Transverse colon (tissue), 4 donors: ENCODE measurements around the gene ELOB.

Experiments
- EP300 ChIP-seq: sonication (generic); formaldehyde crosslinking; IDR thresholded peaks from one replicate; pipeline ENCODE4 v1.6.1; 2017; ENCODE audit warnings: antibody characterized with exemption, low read depth
- POLR2A ChIP-seq: fragments of 450-650 bp; IDR thresholded peaks from one replicate; pipeline ENCODE4 v1.6.1; 2016; ENCODE audit warnings: antibody characterized with exemption, mild to moderate bottlenecking, moderate library complexity
- POLR2AphosphoS5 ChIP-seq, 3 donors: sonication (generic); formaldehyde crosslinking; IDR thresholded peaks; one replicate each; pipeline ENCODE4 v1.6.1; 2016; ENCODE audit warnings: antibody characterized with exemption in 3 of 3
- TF ChIP-seq, protein P1 (sequence below), 5 experiments: fragments of 200-600 bp in 3 of 5; fragments of 450-650 bp in 2 of 5; sonication (generic) in 3 of 5; IDR thresholded peaks; 1 replicate in 2 of 5; 2 replicates in 3 of 5; pipeline ENCODE4 v1.5.1; 2016 to 2017; ENCODE audit warnings: antibody characterized with exemption in 5 of 5, inconsistent platforms in 3 of 5, mild to moderate bottlenecking in 2 of 5, moderate library complexity in 1 of 5

GRCh38 chr16:2726923-2727322 lies 50.2 kb downstream of the ELOB start:
- TF ChIP-seq, protein P1, sequence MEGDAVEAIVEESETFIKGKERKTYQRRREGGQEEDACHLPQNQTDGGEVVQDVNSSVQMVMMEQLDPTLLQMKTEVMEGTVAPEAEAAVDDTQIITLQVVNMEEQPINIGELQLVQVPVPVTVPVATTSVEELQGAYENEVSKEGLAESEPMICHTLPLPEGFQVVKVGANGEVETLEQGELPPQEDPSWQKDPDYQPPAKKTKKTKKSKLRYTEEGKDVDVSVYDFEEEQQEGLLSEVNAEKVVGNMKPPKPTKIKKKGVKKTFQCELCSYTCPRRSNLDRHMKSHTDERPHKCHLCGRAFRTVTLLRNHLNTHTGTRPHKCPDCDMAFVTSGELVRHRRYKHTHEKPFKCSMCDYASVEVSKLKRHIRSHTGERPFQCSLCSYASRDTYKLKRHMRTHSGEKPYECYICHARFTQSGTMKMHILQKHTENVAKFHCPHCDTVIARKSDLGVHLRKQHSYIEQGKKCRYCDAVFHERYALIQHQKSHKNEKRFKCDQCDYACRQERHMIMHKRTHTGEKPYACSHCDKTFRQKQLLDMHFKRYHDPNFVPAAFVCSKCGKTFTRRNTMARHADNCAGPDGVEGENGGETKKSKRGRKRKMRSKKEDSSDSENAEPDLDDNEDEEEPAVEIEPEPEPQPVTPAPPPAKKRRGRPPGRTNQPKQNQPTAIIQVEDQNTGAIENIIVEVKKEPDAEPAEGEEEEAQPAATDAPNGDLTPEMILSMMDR (IDR thresholded peaks at IDR 0.05): no peak
- TF ChIP-seq POLR2A (no peak), POLR2AphosphoS5 (IDR thresholded peaks at IDR 0.05) (no peak), EP300 (no peak)
